ENCODE results near the gene SOS2.

The SOS2 gene

GRCh38 chr14:50113381-50114035 lies 117.9 kb downstream of the SOS2 start:
- no peaks in the 10 kb centered on the region for H3K9me3 ChIP-seq (ENCODE audit: insufficient read depth, low read depth, low read length)
- no peak overlapping the region for H3K4me3 ChIP-seq (ENCODE audit: low read length, poor library complexity, severe bottlenecking)
- peaks cover 34% of the 10 kb centered on the region; the same call in 1 of the 2 replicates for H3K36me3 ChIP-seq (ENCODE audit: insufficient read depth, low read length)
- peak overlapping the region; percentile 96 for H3K4me2 ChIP-seq (ENCODE audit: low read depth, low read length, poor library complexity, severe bottlenecking)
- H4K20me1 ChIP-seq (ENCODE audit: insufficient read depth, low read length, poor library complexity, severe bottlenecking), result peaks cover 21% of the 10 kb centered on the region
- H3K9me2 ChIP-seq (replicated peaks; ENCODE audit: low read depth, low read length), result no peaks in the 10 kb centered on the region
- TF ChIP-seq CTCF (conservative IDR thresholded peaks at IDR 0.05; ENCODE audit: low read length) (no peak), EZH2phosphoT487 (IDR thresholded peaks at IDR 0.05; ENCODE audit: borderline replicate concordance) (no peak)
- H3K27me3 ChIP-seq (ENCODE audit: insufficient read depth, low read length, poor library complexity, severe bottlenecking), result no peaks in the 10 kb centered on the region
- peaks cover 36% of the 10 kb centered on the region for H3K79me2 ChIP-seq (ENCODE audit: insufficient read depth, low read length)
- H3K4me1 ChIP-seq (ENCODE audit: insufficient read depth, low read length, poor library complexity, severe bottlenecking), result peaks cover 10% of the 10 kb centered on the region
- H3K9ac ChIP-seq (ENCODE audit: low read depth, low read length, poor library complexity, severe bottlenecking), result no peak overlapping the region
- H3F3A ChIP-seq (ENCODE audit: low read depth), result peaks cover 3% of the 10 kb centered on the region; the same call in 1 of the 2 replicates
- H2AFZ ChIP-seq (ENCODE audit: low read length), result no peak overlapping the region

DNA sequence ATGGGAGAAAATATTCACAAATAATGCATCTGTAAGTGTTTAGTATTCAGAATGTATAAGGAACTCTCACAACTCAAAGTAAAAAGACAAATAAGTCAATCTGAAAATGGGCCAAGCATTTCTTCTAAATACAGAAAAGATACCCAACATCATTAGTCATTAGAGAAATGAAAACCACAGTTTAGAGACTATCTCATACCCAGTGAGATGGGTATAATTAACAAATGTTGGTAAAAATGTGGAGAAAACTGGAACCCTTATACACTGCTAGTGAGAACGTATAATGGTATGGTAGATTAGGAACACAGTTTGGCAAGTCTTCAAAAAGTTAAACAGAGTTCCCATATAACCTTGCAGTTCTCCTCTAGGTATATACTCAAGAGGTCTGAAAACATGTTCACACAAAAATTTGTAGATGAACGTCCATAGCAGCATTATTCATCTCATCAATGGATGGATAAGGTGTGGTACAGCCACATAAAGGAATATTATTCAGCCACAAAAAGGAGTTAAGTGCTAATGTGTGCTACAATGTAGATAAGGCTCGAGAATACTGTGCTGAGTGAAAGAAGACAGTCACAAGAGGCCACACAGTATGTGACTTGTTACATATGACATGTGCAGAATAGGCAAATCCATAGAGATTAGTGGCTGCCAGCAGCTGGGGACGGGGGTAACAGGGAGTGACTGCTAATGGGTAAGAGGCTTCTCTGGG lies 120.9 kb downstream of the SOS2 start:
- Histone ChIP-seq H4K20me1 (ENCODE audit: insufficient read depth, low read length, poor library complexity, severe bottlenecking) (peaks cover 16% of the 10 kb centered on the region), H3F3A (ENCODE audit: low read depth) (no peaks in the 10 kb centered on the region), H3K4me1 (ENCODE audit: insufficient read depth, low read length, poor library complexity, severe bottlenecking) (peaks cover 3% of the 10 kb centered on the region), H3K4me2 (ENCODE audit: low read depth, low read length, poor library complexity, severe bottlenecking) (no peak overlapping the region), H3K27me3 (ENCODE audit: insufficient read depth, low read length, poor library complexity, severe bottlenecking) (no peaks in the 10 kb centered on the region), H3K4me3 (ENCODE audit: low read length, poor library complexity, severe bottlenecking) (no peak overlapping the region), H3K9me3 (ENCODE audit: insufficient read depth, low read depth, low read length) (no peaks in the 10 kb centered on the region), H3K79me2 (ENCODE audit: insufficient read depth, low read length) (peaks cover 27% of the 10 kb centered on the region), H3K9ac (ENCODE audit: low read depth, low read length, poor library complexity, severe bottlenecking) (no peak overlapping the region), H2AFZ (ENCODE audit: low read length) (no peak overlapping the region), H3K9me2 (replicated peaks; ENCODE audit: low read depth, low read length) (no peaks in the 10 kb centered on the region), H3K36me3 (ENCODE audit: insufficient read depth, low read length) (peaks cover 34% of the 10 kb centered on the region; the same call in 1 of the 2 replicates)
- TF ChIP-seq EZH2phosphoT487 (IDR thresholded peaks at IDR 0.05; ENCODE audit: borderline replicate concordance), result no peak
- no peak for TF ChIP-seq CTCF (conservative IDR thresholded peaks at IDR 0.05; ENCODE audit: low read length)

GRCh38 chr14:50109342-50109741 lies 122.0 kb downstream of the SOS2 start:
- H3K27me3 ChIP-seq (ENCODE audit: insufficient read depth, low read length, poor library complexity, severe bottlenecking), result no peaks in the 10 kb centered on the region
- no peaks in the 10 kb centered on the region for H3K9me3 ChIP-seq (ENCODE audit: insufficient read depth, low read depth, low read length)
- peaks cover 6% of the 10 kb centered on the region for H4K20me1 ChIP-seq (ENCODE audit: insufficient read depth, low read length, poor library complexity, severe bottlenecking)
- no peak overlapping the region for H3K4me2 ChIP-seq (ENCODE audit: low read depth, low read length, poor library complexity, severe bottlenecking)
- H3K4me3 ChIP-seq (ENCODE audit: low read length, poor library complexity, severe bottlenecking), result no peak overlapping the region
- H3K79me2 ChIP-seq (ENCODE audit: insufficient read depth, low read length), result peaks cover 16% of the 10 kb centered on the region
- peaks cover 4% of the 10 kb centered on the region for H3K4me1 ChIP-seq (ENCODE audit: insufficient read depth, low read length, poor library complexity, severe bottlenecking)
- no peak overlapping the region for H2AFZ ChIP-seq (ENCODE audit: low read length)
- H3F3A ChIP-seq (ENCODE audit: low read depth), result no peaks in the 10 kb centered on the region
- no peaks in the 10 kb centered on the region for H3K9me2 ChIP-seq (replicated peaks; ENCODE audit: low read depth, low read length)
- peaks cover 34% of the 10 kb centered on the region; the same call in 1 of the 2 replicates for H3K36me3 ChIP-seq (ENCODE audit: insufficient read depth, low read length)
- TF ChIP-seq CTCF (conservative IDR thresholded peaks at IDR 0.05; ENCODE audit: low read length), result 0 out of 2 replicates have a peak, but pooled peaks have one; percentile 17
- TF ChIP-seq EZH2phosphoT487 (IDR thresholded peaks at IDR 0.05; ENCODE audit: borderline replicate concordance), result no peak
- H3K9ac ChIP-seq (ENCODE audit: low read depth, low read length, poor library complexity, severe bottlenecking), result no peak overlapping the region

Measured in Loucy (cell line).